Gastrocnemius medialis (tissue), 4 donors: ENCODE measurements around the gene ACP6. TPM values are rescaled to one million over a fixed set of nuclear protein-coding genes. Genes with fewer than 3 reads are reported as not detected.

ENCODE experiments used
- ATAC-seq, 2 donors: fragments of 150-250 bp; one replicate each; pipeline ENCODE4 v1.9.1; 2016
- DNase-seq, 2 donors: peaks; one replicate each; pipeline ENCODE4 v3.0.0-alpha.2; 2019
- H3K27ac ChIP-seq, 4 donors: fragments of 200-600 bp; sonication (generic); 1 replicate in 1 of 4; 2 replicates in 3 of 4; pipeline ENCODE4 v1.5.1; 2016 to 2018; ENCODE audit warnings: mild to moderate bottlenecking in 2 of 4, moderate library complexity in 1 of 4
- H3K27me3 ChIP-seq, 3 donors: fragments of 200-600 bp; sonication (generic) in 2 of 3; 1 replicate in 1 of 3; 2 replicates in 2 of 3; pipeline versions ENCODE4 v1.5.1 to v1.6.0; 2016 to 2019; ENCODE audit warnings: mild to moderate bottlenecking in 1 of 3, moderate library complexity in 1 of 3
- H3K36me3 ChIP-seq, 2 donors: fragments of 200-600 bp; sonication (generic) in 1 of 2; one replicate each; pipeline ENCODE4 v1.5.1; 2017 to 2018
- H3K4me1 ChIP-seq, 2 donors: fragments of 200-600 bp; sonication (generic) in 1 of 2; one replicate each; pipeline ENCODE4 v1.5.1; 2016 to 2017; ENCODE audit warnings: mild to moderate bottlenecking in 2 of 2
- H3K4me3 ChIP-seq, 4 donors: fragments of 200-600 bp; sonication (generic) in 3 of 4; 1 replicate in 1 of 4; 2 replicates in 3 of 4; pipeline ENCODE4 v1.5.1; 2016 to 2019; ENCODE audit warnings: mild to moderate bottlenecking in 2 of 4
- H3K9me3 ChIP-seq, 3 donors: fragments of 200-600 bp; sonication (generic) in 2 of 3; 1 replicate in 1 of 3; 2 replicates in 2 of 3; pipeline ENCODE4 v1.5.1; 2016 to 2019
- POLR2A ChIP-seq, 2 donors: fragments of 450-650 bp; IDR thresholded peaks; one replicate each; pipeline ENCODE4 v1.6.1; 2017; ENCODE audit warnings: antibody characterized with exemption in 2 of 2, mild to moderate bottlenecking in 2 of 2, moderate library complexity in 2 of 2
- in situ Hi-C, 4 donors: fragments of 200-750 bp; cut with MboI; loops; one replicate each; pipeline versions ENCODE4 v1.15.0 to v1.8.0; 2017; ENCODE audit warnings: low sequenced_read_pairs in 4 of 4
- intact Hi-C: fragments of 100-400 bp; cut with DNase I; formaldehyde crosslinking; loops from one replicate; pipeline ENCODE4 v1.15.1; 2023; ENCODE audit warnings: low total_unique reads
- total RNA-seq, 4 donors: library from RNA; depleted of rRNA; stranded (reverse); fragments of >200 nt; gene quantifications; one replicate each; pipeline versions ENCODE4 v1.1.0 to v1.2.3, GENCODE V29; 2016
- TF ChIP-seq, protein P1 (sequence below), 5 experiments: fragments of 450-650 bp in 3 of 5; fragments of 200-600 bp in 2 of 5; sonication (generic) in 2 of 5; IDR thresholded peaks in 4 of 5; conservative IDR thresholded peaks in 1 of 5; 1 replicate in 4 of 5; 2 replicates in 1 of 5; pipeline ENCODE4 v1.5.1; 2016 to 2019; ENCODE audit warnings: antibody characterized with exemption in 5 of 5, mild to moderate bottlenecking in 3 of 5, moderate library complexity in 3 of 5

ACP6 gene
- total RNA-seq, 4 donors from 2014 or later = 3.9 to 11.4 (median 9.2) TPM

DNA sequence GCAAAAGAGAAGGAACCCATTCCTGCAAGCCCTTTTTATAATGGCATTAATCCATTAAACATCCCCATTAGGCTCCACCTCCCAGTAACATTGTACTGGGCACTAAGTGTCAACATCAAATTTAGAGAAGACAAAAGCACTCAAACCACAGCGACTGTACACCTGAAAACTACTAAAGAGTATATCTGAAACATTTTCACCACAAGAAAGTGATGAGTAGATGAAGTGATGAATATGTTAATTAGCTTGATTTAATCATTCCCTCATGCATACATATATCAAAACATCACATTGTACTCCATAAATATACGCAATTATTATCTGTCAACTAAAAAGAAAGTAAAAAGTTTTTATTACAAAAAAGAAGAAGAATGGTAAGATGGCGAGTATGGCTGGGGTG lies 26.4 kb downstream of the ACP6 start:
- Histone ChIP-seq H3K4me3 (no peak overlapping the region), H3K27me3 (no peaks in the 10 kb centered on the region), H3K27ac (no peak overlapping the region), H3K9me3 (no peaks in the 10 kb centered on the region), H3K4me1 (peaks cover 6 to 7% of the 10 kb centered on the region in 2 donors), H3K36me3 (peaks cover 0 to 5% of the 10 kb centered on the region in 2 donors)
- intact Hi-C loops = loop anchor here (2.0 to 5.0 kb wide), 2 partner anchors 17 to 248 kb away; no protein-coding TSS in a partner anchor
- no peak for TF ChIP-seq POLR2A (IDR thresholded peaks at IDR 0.05)
- TF ChIP-seq, protein P1, sequence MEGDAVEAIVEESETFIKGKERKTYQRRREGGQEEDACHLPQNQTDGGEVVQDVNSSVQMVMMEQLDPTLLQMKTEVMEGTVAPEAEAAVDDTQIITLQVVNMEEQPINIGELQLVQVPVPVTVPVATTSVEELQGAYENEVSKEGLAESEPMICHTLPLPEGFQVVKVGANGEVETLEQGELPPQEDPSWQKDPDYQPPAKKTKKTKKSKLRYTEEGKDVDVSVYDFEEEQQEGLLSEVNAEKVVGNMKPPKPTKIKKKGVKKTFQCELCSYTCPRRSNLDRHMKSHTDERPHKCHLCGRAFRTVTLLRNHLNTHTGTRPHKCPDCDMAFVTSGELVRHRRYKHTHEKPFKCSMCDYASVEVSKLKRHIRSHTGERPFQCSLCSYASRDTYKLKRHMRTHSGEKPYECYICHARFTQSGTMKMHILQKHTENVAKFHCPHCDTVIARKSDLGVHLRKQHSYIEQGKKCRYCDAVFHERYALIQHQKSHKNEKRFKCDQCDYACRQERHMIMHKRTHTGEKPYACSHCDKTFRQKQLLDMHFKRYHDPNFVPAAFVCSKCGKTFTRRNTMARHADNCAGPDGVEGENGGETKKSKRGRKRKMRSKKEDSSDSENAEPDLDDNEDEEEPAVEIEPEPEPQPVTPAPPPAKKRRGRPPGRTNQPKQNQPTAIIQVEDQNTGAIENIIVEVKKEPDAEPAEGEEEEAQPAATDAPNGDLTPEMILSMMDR (IDR thresholded peaks at IDR 0.05 in 4 of 5, conservative IDR thresholded peaks at IDR 0.05 in 1 of 5) = no peak
- in situ Hi-C loops = loop anchor here in 2 of 4 donors (10.0 to 25.0 kb wide), 3 partner anchors 51 to 382 kb away; no protein-coding TSS in a partner anchor
- DNase-seq (no peak), ATAC-seq (no peak)

DNA sequence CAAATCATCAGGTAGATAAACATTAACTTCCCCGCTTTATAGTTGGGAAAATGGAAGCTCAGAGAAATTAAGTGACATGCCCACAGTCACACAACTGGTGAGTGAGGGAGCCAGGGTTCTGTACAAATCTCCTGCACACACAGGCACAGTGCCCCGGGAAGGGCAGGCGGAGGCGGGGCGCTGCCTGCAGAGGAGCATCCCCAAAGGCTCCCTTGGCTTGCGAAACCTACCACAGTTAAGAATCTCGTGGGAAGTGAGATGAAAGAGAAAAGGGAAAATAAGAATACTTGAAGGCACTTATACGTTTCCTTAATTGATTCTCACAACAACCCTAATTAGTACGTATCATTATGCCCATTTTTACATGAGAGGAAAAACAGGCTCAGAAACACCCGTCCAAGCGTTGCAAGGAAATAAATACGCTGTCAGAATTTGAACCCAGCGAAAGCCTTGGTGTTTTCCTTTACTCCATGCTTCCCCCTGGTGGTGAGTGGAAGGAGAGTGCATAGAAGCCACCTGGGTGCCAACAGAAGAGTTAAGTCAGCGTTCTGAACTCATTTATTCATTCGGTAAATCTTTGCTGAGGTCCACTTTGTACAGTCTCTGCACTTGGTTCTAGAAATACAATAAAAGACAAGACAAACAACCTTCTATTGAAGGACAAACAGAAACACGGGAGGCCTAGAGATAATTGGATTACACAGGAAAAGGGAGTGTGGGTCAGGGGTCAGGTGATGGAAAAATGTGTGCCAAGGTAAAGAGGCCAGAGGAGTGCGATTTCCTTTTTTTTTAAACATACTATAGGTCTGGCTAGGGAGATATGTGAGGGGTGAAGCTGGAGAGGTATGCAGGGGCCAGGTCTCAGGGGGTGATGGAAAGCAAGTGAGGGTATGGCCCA lies 28.4 kb downstream of the ACP6 start:
- Histone ChIP-seq H3K4me3 (no peak overlapping the region), H3K27me3 (no peaks in the 10 kb centered on the region), H3K9me3 (no peaks in the 10 kb centered on the region), H3K36me3 (no peaks in the 10 kb centered on the region), H3K4me1 (peaks cover 6 to 7% of the 10 kb centered on the region in 2 donors), H3K27ac (no peak overlapping the region)
- in situ Hi-C loops = loop anchor here in 2 of 4 donors (10.0 to 25.0 kb wide), 3 partner anchors 53 to 380 kb away; no protein-coding TSS in a partner anchor
- intact Hi-C loops = loop anchor here (1.0 to 5.0 kb wide), 4 partner anchors 15 to 250 kb away; no protein-coding TSS in a partner anchor
- ATAC-seq = peak; percentile 68 to 75
- DNase-seq = peak; percentile 36 to 45
- TF ChIP-seq POLR2A (IDR thresholded peaks at IDR 0.05) = no peak
- TF ChIP-seq, protein P1 (IDR thresholded peaks at IDR 0.05 in 4 of 5, conservative IDR thresholded peaks at IDR 0.05 in 1 of 5) = peak; percentile 80 to 89 (median 82)

DNA sequence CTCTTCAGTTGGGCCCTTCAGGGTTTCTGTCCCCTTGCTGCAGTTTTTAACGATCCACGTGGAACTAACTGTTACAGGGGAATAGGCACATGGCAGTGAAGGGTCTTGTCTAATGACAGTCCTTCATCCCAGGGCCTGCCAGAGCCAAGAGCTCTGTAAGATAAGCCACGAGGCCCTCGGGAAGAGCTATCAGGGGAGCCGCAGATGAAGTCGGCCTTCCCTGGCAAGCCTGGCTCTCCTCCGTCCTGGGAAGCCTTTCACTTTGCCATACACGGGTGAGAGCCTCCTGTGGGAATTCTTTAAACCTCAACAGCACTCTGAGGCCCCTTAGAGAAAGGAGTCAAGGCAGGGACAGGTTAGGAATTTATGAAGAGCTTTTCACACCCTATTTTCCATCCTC lies 29.0 kb downstream of the ACP6 start:
- no peaks in the 10 kb centered on the region for H3K9me3 ChIP-seq
- H3K4me1 ChIP-seq = peaks cover 6 to 7% of the 10 kb centered on the region in 2 donors
- DNase-seq (no peak), ATAC-seq (no peak)
- intact Hi-C loops (loop anchor here (2.0 to 5.0 kb wide), 2 partner anchors 40 to 251 kb away; no protein-coding TSS in a partner anchor), in situ Hi-C loops (loop anchor here in 2 of 4 donors (10.0 to 25.0 kb wide), 3 partner anchors 54 to 379 kb away; no protein-coding TSS in a partner anchor)
- H3K4me3 ChIP-seq = no peak overlapping the region
- no peaks in the 10 kb centered on the region for H3K27me3 ChIP-seq
- H3K36me3 ChIP-seq = no peaks in the 10 kb centered on the region
- TF ChIP-seq, protein P1 (IDR thresholded peaks at IDR 0.05 in 4 of 5, conservative IDR thresholded peaks at IDR 0.05 in 1 of 5) = no peak
- TF ChIP-seq POLR2A (IDR thresholded peaks at IDR 0.05) = no peak
- H3K27ac ChIP-seq = no peak overlapping the region

DNA sequence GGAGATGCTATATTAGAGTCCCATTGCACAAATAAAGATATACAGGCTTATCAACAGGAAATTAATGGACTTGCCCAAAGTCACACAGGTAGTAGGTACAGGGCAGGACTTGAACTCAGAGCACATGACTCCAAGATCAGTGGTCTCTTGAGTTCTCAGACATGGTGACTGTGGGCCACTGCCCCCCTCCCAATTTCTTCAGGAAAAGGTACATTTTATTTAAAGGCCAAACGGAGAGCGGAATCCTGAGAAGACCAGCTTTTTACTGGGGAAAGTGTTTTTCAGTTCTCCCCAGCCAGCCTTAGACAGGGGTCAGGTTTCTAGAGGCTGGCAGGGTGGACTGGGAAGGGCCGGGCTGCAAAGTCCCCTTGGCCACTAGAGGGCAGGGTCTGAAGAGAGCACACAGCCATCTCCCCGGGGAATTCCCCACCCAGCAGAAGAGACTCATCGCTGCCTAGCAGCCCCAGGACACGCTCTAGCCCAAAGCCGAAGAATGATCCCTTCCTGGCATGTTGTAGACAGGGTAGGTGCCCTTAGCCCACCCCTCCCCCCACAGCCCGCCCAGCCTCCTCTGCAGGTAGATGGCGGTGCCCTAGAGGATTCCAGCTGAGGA lies 29.7 kb downstream of the ACP6 start:
- in situ Hi-C loops (loop anchor here in 2 of 4 donors (10.0 to 25.0 kb wide), 3 partner anchors 54 to 378 kb away; no protein-coding TSS in a partner anchor), intact Hi-C loops (loop anchor here (1.0 to 5.0 kb wide), 3 partner anchors 40 to 252 kb away; no protein-coding TSS in a partner anchor)
- Histone ChIP-seq H3K27ac (no peak overlapping the region), H3K27me3 (no peaks in the 10 kb centered on the region), H3K36me3 (no peaks in the 10 kb centered on the region), H3K4me1 (peaks cover 6 to 7% of the 10 kb centered on the region in 2 donors), H3K9me3 (no peaks in the 10 kb centered on the region), H3K4me3 (no peak overlapping the region)
- TF ChIP-seq, protein P1 (IDR thresholded peaks at IDR 0.05 in 4 of 5, conservative IDR thresholded peaks at IDR 0.05 in 1 of 5) = peak; percentile 73 to 87 (median 76)
- no peak for TF ChIP-seq POLR2A (IDR thresholded peaks at IDR 0.05)
- DNase-seq = peak; percentile 52 to 78
- ATAC-seq = peak; percentile 92 to 97
